SK-N-SH (cell line): ENCODE measurements around the gene SPTBN5. TPM values are rescaled to one million over a fixed set of nuclear protein-coding genes. Genes with fewer than 3 reads are reported as not detected.

Source experiments
- CTCF ChIA-PET: fragments of 300-600, 350-600 bp; formaldehyde crosslinking; extraction: SDS; loops from one replicate; lab custom pipeline; 2021; lab: Yijun Ruan, JAX
- POLR2A ChIA-PET: fragments of 350-600 bp; sonication (Branson Sonifier 250); formaldehyde crosslinking; extraction: SDS; loops from one replicate; lab custom pipeline; 2020; ENCODE audit warnings: antibody characterized with exemption, inconsistent platforms; lab: Yijun Ruan, JAX
- DNase-seq: peaks from one replicate; pipeline ENCODE4 v3.0.0; 2012
- H2AFZ ChIP-seq: fragments of 200-600 bp; sonication (generic); 2 replicates; pipeline ENCODE4 v1.8.1; 2016; ENCODE audit warnings: antibody characterized with exemption, mild to moderate bottlenecking, low read depth
- H3F3A ChIP-seq: fragments of 200-600 bp; sonication (generic); replicated peaks from 2 replicates; pipeline ENCODE3; 2016; ENCODE audit warnings: antibody characterized with exemption, mild to moderate bottlenecking; ENCODE audit not compliant: insufficient read depth
- H3K27ac ChIP-seq, 2 experiments: fragments of 200-500 bp in 1 of 2; fragments of 200-600 bp in 1 of 2; sonication (Bioruptor generic) in 1 of 2; sonication (generic), shearing (Covaris generic) in 1 of 2; 2 replicates each; pipeline versions ENCODE4 v1.5.1 to v1.6.1; 2014 to 2016; ENCODE audit warnings: low read depth in 2 of 2, inconsistent platforms in 1 of 2, low read length in 1 of 2, mild to moderate bottlenecking in 1 of 2, mixed read lengths in 1 of 2
- H3K27me3 ChIP-seq: fragments of 200-600 bp; sonication (generic), shearing (Covaris generic); 2 replicates; pipeline ENCODE4 v1.6.1; 2016; ENCODE audit warnings: mixed run types; ENCODE audit not compliant: insufficient read depth
- H3K36me3 ChIP-seq, 2 experiments: fragments of 200-500 bp in 1 of 2; fragments of 200-600 bp in 1 of 2; sonication (Bioruptor generic) in 1 of 2; sonication (generic) in 1 of 2; replicated peaks in 1 of 2; 2 replicates each; pipeline versions ENCODE3 to v1.5.1; 2014 to 2016; ENCODE audit warnings: low read length in 1 of 2, mild to moderate bottlenecking in 1 of 2; ENCODE audit not compliant: insufficient read depth in 2 of 2, control insufficient read depth in 1 of 2
- H3K4me1 ChIP-seq, 2 experiments: fragments of 200-500 bp in 1 of 2; fragments of 200-600 bp in 1 of 2; sonication (Bioruptor generic) in 1 of 2; sonication (generic), shearing (Covaris generic) in 1 of 2; 2 replicates each; pipeline versions ENCODE4 v1.5.1 to v1.6.1; 2014 to 2016; ENCODE audit warnings: low read depth in 1 of 2, low read length in 1 of 2, mixed run types in 1 of 2; ENCODE audit not compliant: insufficient read depth in 2 of 2, control insufficient read depth in 1 of 2
- H3K4me2 ChIP-seq: fragments of 200-600 bp; sonication (generic), shearing (Covaris generic); 2 replicates; pipeline ENCODE4 v1.6.1; 2017; ENCODE audit warnings: mixed run types
- H3K4me3 ChIP-seq, 2 experiments: fragments of 200-500 bp in 1 of 2; fragments of 200-600 bp in 1 of 2; sonication (Bioruptor generic) in 1 of 2; sonication (generic), shearing (Covaris generic) in 1 of 2; 2 replicates each; pipeline versions ENCODE4 v1.5.1 to v1.8.1; 2014 to 2016; ENCODE audit warnings: low read depth in 2 of 2, inconsistent platforms in 1 of 2, low read length in 1 of 2, mild to moderate bottlenecking in 1 of 2, mixed read lengths in 1 of 2, moderate library complexity in 1 of 2
- H3K79me2 ChIP-seq: fragments of 200-600 bp; sonication (generic); 2 replicates; pipeline ENCODE4 v1.8.1; 2017; ENCODE audit warnings: mild to moderate bottlenecking; ENCODE audit not compliant: insufficient read depth
- H3K9ac ChIP-seq: fragments of 200-600 bp; sonication (generic); 2 replicates; pipeline ENCODE4 v1.6.1; 2017; ENCODE audit warnings: mixed run types
- H3K9me2 ChIP-seq: fragments of 200-600 bp; sonication (generic); 2 replicates; pipeline ENCODE4 v1.6.1; 2017; ENCODE audit warnings: mixed run types
- H3K9me3 ChIP-seq: fragments of 200-600 bp; sonication (generic); 2 replicates; pipeline ENCODE4 v1.6.1; 2017; ENCODE audit warnings: mixed run types, mild to moderate bottlenecking, moderate library complexity
- H4K20me1 ChIP-seq: fragments of 200-600 bp; sonication (generic); 2 replicates; pipeline ENCODE4 v1.6.1; 2017; ENCODE audit warnings: mild to moderate bottlenecking, mixed run types; ENCODE audit not compliant: insufficient read depth
- CHD2 ChIP-seq: fragments of 150-350 bp; IDR thresholded peaks from 2 replicates; pipeline ENCODE4 v1.6.1; 2018; ENCODE audit warnings: low read length; ENCODE audit not compliant: partially characterized antibody
- CTCF ChIP-seq: fragments of 200-600 bp; sonication (generic); IDR thresholded peaks from 2 replicates; pipeline ENCODE4 v1.6.1; 2017; ENCODE audit warnings: antibody characterized with exemption, mild to moderate bottlenecking, moderate library complexity
- FOXM1 ChIP-seq: IDR thresholded peaks from 2 replicates; pipeline ENCODE4 v1.4.0; 2012; ENCODE audit warnings: low read depth, mild to moderate bottlenecking
- GATA2 ChIP-seq: sonication (generic); formaldehyde crosslinking; IDR thresholded peaks from 2 replicates; pipeline ENCODE4 v1.5.0; 2020; ENCODE audit warnings: mild to moderate bottlenecking, missing genetic modification reagents
- IRF3 ChIP-seq: fragments of 150-350 bp; IDR thresholded peaks from 2 replicates; pipeline ENCODE4 v1.6.1; 2016; ENCODE audit warnings: mild to moderate bottlenecking, low read depth, low read length
- JUND ChIP-seq: IDR thresholded peaks from 2 replicates; pipeline ENCODE4 v1.4.0; 2012
- POLR2AphosphoS5 ChIP-seq: IDR thresholded peaks from 2 replicates; pipeline ENCODE4 v1.6.1; 2012; ENCODE audit warnings: low read depth, low read length
- RCOR1 ChIP-seq: fragments of 150-350 bp; IDR thresholded peaks from 2 replicates; pipeline ENCODE4 v1.6.1; 2017; ENCODE audit warnings: antibody characterized with exemption, low read length
- RFX5 ChIP-seq: IDR thresholded peaks from 2 replicates; pipeline ENCODE4 v1.6.1; 2012; ENCODE audit warnings: mild to moderate bottlenecking, improper control_type of control experiment, low read length
- SMC3 ChIP-seq: IDR thresholded peaks from 2 replicates; pipeline ENCODE4 v1.6.1; 2012; ENCODE audit warnings: low read depth, low read length, improper control_type of control experiment
- TAF1 ChIP-seq: IDR thresholded peaks from 2 replicates; pipeline ENCODE4 v1.6.1; 2012; ENCODE audit warnings: low read depth, mild to moderate bottlenecking, low read length, moderate library complexity, borderline replicate concordance
- TCF12 ChIP-seq: IDR thresholded peaks from 2 replicates; pipeline ENCODE4 v1.4.0; 2012
- USF2 ChIP-seq: fragments of 150-350 bp; IDR thresholded peaks from 2 replicates; pipeline ENCODE4 v1.6.1; 2017; ENCODE audit warnings: antibody characterized with exemption, low read length, low read depth, borderline replicate concordance
- WGBS: methylation state at CpG from one replicate; pipeline ENCODE4 v1.1.6; 2017; ENCODE audit warnings: low lambda C conversion rate; 5-methylcytosine and 5-hydroxymethylcytosine counted together
- polyA plus RNA-seq, 3 experiments: library from polyadenylated mRNA; depleted of rRNA; stranded (reverse); fragments of >200 nt; gene quantifications; 2 replicates each; pipeline ENCODE4 v1.2.3, GENCODE V29; 2012
- TF ChIP-seq, protein P1 (sequence below): IDR thresholded peaks from 2 replicates; pipeline ENCODE4; 2012
- TF ChIP-seq, protein P2 (sequence below): IDR thresholded peaks from 2 replicates; pipeline ENCODE4 v1.4.0; 2012; ENCODE audit warnings: low read depth, borderline replicate concordance

The SPTBN5 gene
- polyA plus RNA-seq, 1 of the 3 experiments (the other 2 are of a cell fraction): 0.23 TPM

GRCh38 chr15:41928100-41928499 is 34.2 kb upstream of the SPTBN5 start:
- Histone ChIP-seq H4K20me1 (no peaks in the 10 kb centered on the region), H3F3A (peaks cover 7% of the 10 kb centered on the region), H3K9ac (no peak overlapping the region), H3K27me3 (no peaks in the 10 kb centered on the region), H2AFZ (no peak overlapping the region), H3K36me3 (peaks cover 0 to 9% of the 10 kb centered on the region in 2 experiments), H3K79me2 (peaks cover 8% of the 10 kb centered on the region), H3K9me3 (no peaks in the 10 kb centered on the region), H3K27ac (no peak overlapping the region), H3K4me1 (peaks cover 14 to 23% of the 10 kb centered on the region in 2 experiments), H3K4me2 (no peak overlapping the region), H3K9me2 (no peaks in the 10 kb centered on the region), H3K4me3 (no peak overlapping the region)
- no peak for DNase-seq
- TF ChIP-seq FOXM1 (no peak), POLR2AphosphoS5 (no peak), CHD2 (no peak), JUND (no peak), GATA2 (CRISPR knock-in tag) (no peak), IRF3 (no peak), TAF1 (no peak), SMC3 (no peak), USF2 (no peak), CTCF (no peak), TCF12 (no peak), RCOR1 (no peak), RFX5 (no peak)
- TF ChIP-seq, protein P1, sequence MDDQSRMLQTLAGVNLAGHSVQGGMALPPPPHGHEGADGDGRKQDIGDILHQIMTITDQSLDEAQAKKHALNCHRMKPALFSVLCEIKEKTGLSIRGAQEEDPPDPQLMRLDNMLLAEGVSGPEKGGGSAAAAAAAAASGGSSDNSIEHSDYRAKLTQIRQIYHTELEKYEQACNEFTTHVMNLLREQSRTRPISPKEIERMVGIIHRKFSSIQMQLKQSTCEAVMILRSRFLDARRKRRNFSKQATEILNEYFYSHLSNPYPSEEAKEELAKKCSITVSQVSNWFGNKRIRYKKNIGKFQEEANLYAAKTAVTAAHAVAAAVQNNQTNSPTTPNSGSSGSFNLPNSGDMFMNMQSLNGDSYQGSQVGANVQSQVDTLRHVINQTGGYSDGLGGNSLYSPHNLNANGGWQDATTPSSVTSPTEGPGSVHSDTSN: no peak
- TF ChIP-seq, protein P2, sequence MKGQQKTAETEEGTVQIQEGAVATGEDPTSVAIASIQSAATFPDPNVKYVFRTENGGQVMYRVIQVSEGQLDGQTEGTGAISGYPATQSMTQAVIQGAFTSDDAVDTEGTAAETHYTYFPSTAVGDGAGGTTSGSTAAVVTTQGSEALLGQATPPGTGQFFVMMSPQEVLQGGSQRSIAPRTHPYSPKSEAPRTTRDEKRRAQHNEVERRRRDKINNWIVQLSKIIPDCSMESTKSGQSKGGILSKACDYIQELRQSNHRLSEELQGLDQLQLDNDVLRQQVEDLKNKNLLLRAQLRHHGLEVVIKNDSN: no peak
- ChIA-PET POLR2A (no interaction called here), CTCF (interaction anchor here (1.1 to 1.2 kb wide), 2 partner anchors 11 to 21 kb away, joined by 3 to 4 read pairs; no protein-coding TSS in a partner anchor)
- 88% methylated on average over 6 of the region's 6 CpGs for WGBS
